B cell (primary cell): ENCODE data around the gene SPIRE1. TPM values are rescaled to one million over a fixed set of nuclear protein-coding genes. Genes with fewer than 3 reads are reported as not detected.

Source experiments
- ATAC-seq: fragments of 200-7000 bp; cut with Tn5 transposase; one replicate; pipeline ENCODE4 v1.10.0; 2021; ENCODE audit warnings: low read depth, mild to moderate bottlenecking, moderate number of reproducible peaks, moderate library complexity
- CTCF ChIA-PET: fragments of 350-600 bp; sonication (Branson Sonifier 250); formaldehyde crosslinking; loops from one replicate; lab custom pipeline; 2021; ENCODE audit warnings: antibody characterized with exemption, inconsistent platforms; lab: Charles Lee
- POLR2A ChIA-PET: fragments of 350-600 bp; sonication (Branson Sonifier 250); formaldehyde crosslinking; loops from one replicate; lab custom pipeline; 2021; ENCODE audit warnings: antibody characterized with exemption; lab: Charles Lee
- DNase-seq: peaks from one replicate; pipeline ENCODE4 v3.0.0; 2013
- H2AFZ ChIP-seq: 2 replicates; pipeline ENCODE4 v1.6.1; 2012; ENCODE audit warnings: mild to moderate bottlenecking, low read depth, low read length; ENCODE audit not compliant: insufficient read depth, poor library complexity, severe bottlenecking
- H3K27ac ChIP-seq, 2 donors: 1 replicate in 1 of 2; 2 replicates in 1 of 2; pipeline ENCODE4 v1.5.1; 2012 to 2013; ENCODE audit warnings: low read length in 2 of 2, mild to moderate bottlenecking in 2 of 2, moderate library complexity in 1 of 2
- H3K27me3 ChIP-seq, 4 experiments: fragments of 200-600 bp in 1 of 4; sonication (generic) in 1 of 4; replicated peaks in 1 of 4; 1 replicate in 2 of 4; 2 replicates in 2 of 4; pipeline versions ENCODE4 v1.6.1 to v1.7.0; 2013 to 2016; ENCODE audit warnings: low read length in 3 of 4, mild to moderate bottlenecking in 2 of 4, mixed read lengths in 1 of 4, moderate library complexity in 1 of 4; ENCODE audit not compliant: insufficient read depth in 4 of 4, control insufficient read depth in 3 of 4; ENCODE audit errors: control extremely low read depth in 1 of 4
- H3K36me3 ChIP-seq, 2 experiments: replicated peaks in 1 of 2; 1 replicate in 1 of 2; 2 replicates in 1 of 2; pipeline versions ENCODE4 v1.6.1 to v1.7.1; 2013; ENCODE audit warnings: low read length in 1 of 2; ENCODE audit not compliant: insufficient read depth in 2 of 2, control insufficient read depth in 1 of 2; ENCODE audit errors: control extremely low read depth in 1 of 2, extremely low read depth in 1 of 2
- H3K4me1 ChIP-seq, 2 donors: fragments of 200-600 bp in 1 of 2; sonication (generic) in 1 of 2; 1 replicate in 1 of 2; 2 replicates in 1 of 2; pipeline versions ENCODE4 v1.5.1 to v1.6.1; 2013 to 2017; ENCODE audit warnings: low read length in 2 of 2; ENCODE audit not compliant: control insufficient read depth in 2 of 2, insufficient read depth in 2 of 2
- H3K4me2 ChIP-seq: replicated peaks from 2 replicates; pipeline ENCODE3; 2012; ENCODE audit warnings: mild to moderate bottlenecking, low read depth, low read length; ENCODE audit not compliant: poor library complexity, severe bottlenecking
- H3K4me3 ChIP-seq, 5 experiments: fragments of 200-600 bp in 1 of 5; sonication (generic) in 1 of 5; 1 replicate in 3 of 5; 2 replicates in 2 of 5; pipeline versions ENCODE4 v1.5.1 to v1.7.0; 2011 to 2016; ENCODE audit warnings: low read length in 4 of 5, mild to moderate bottlenecking in 4 of 5, low read depth in 2 of 5, control low read depth in 1 of 5, moderate library complexity in 1 of 5; ENCODE audit not compliant: insufficient read depth in 1 of 5; ENCODE audit errors: control extremely low read depth in 1 of 5, extremely low read depth in 1 of 5
- H3K79me2 ChIP-seq: fragments of 200-600 bp; sonication (generic); one replicate; pipeline ENCODE4 v1.6.0; 2016; ENCODE audit warnings: low read length; ENCODE audit not compliant: control insufficient read depth, insufficient read depth
- H3K9ac ChIP-seq: fragments of 200-600 bp; sonication (generic); 2 replicates; pipeline ENCODE4 v1.6.1; 2017; ENCODE audit warnings: mild to moderate bottlenecking, low read length, moderate library complexity
- H3K9me3 ChIP-seq, 3 donors: one replicate each; pipeline versions ENCODE4 v1.6.1 to v1.7.1; 2013; ENCODE audit warnings: low read length in 2 of 3; ENCODE audit not compliant: control insufficient read depth in 2 of 3, insufficient read depth in 1 of 3; ENCODE audit errors: control extremely low read depth in 1 of 3
- H4K20me1 ChIP-seq: 2 replicates; pipeline ENCODE4 v1.6.0; 2012; ENCODE audit warnings: mild to moderate bottlenecking, low read length; ENCODE audit not compliant: insufficient read depth, control insufficient read depth, poor library complexity, severe bottlenecking
- H3K27ac Mint-ChIP-seq: one replicate; pipeline ENCODE4 v1.8.0; 2021; ENCODE audit warnings: mixed read lengths
- H3K27me3 Mint-ChIP-seq: one replicate; pipeline ENCODE4 v1.8.0; 2021; ENCODE audit warnings: mixed read lengths
- H3K4me1 Mint-ChIP-seq: one replicate; pipeline ENCODE4 v1.8.0; 2021; ENCODE audit warnings: mixed read lengths
- H3K4me3 Mint-ChIP-seq: one replicate; pipeline ENCODE4 v1.8.0; 2021; ENCODE audit warnings: mixed read lengths
- H3K9me3 Mint-ChIP-seq: one replicate; pipeline ENCODE4 v1.8.0; 2022; ENCODE audit warnings: mixed read lengths; ENCODE audit not compliant: insufficient read depth
- CTCF ChIP-seq: fragments of 200-600 bp; IDR thresholded peaks from one replicate; pipeline ENCODE4 v1.8.0; 2022; ENCODE audit warnings: antibody characterized with exemption, mild to moderate bottlenecking
- EZH2 ChIP-seq: IDR thresholded peaks from 2 replicates; pipeline ENCODE4 v1.6.1; 2012; ENCODE audit warnings: borderline replicate concordance, low read depth, mild to moderate bottlenecking, moderate library complexity, low read length; ENCODE audit not compliant: insufficient read depth, poor library complexity, severe bottlenecking
- WGBS: methylation state at CpG from one replicate; pipeline ENCODE4 v1.1.5; 2013; ENCODE audit warnings: missing lambda C conversion rate; ENCODE audit not compliant: insufficient coverage; 5-methylcytosine and 5-hydroxymethylcytosine counted together
- intact Hi-C: fragments of 100-400 bp; cut with micrococcal nuclease; formaldehyde crosslinking; loops from one replicate; pipeline ENCODE4 v1.10.0; 2022
- polyA plus RNA-seq: library from polyadenylated mRNA; depleted of rRNA; stranded (reverse); fragments of >200 nt; gene quantifications from 2 replicates; pipeline ENCODE4 v1.2.3, GENCODE V29; 2012
- total RNA-seq, 2 donors: library from RNA; stranded (reverse); fragments of 120-200 nt in 1 of 2; gene quantifications; 1 replicate in 1 of 2; 2 replicates in 1 of 2; pipeline versions ENCODE4 v1.2.3 to v1.2.4, GENCODE V29; 2013 to 2022

Gene SPIRE1
- total and polyA plus RNA-seq, 2 donors (not counting 1 experiment from before 2014, with no cell fraction given): 0.22 to 4.0 TPM

- WGBS: no CpG with 5 or more reads among the region's 2 CpGs
- H3K36me3 ChIP-seq: no peaks in the 10 kb centered on the region
- CTCF ChIA-PET: interaction anchor here (0.8 kb wide), 1 partner anchor 70 kb away, joined by 3 read pairs; no protein-coding TSS in a partner anchor
- no peak overlapping the region for H2AFZ ChIP-seq
- no peaks in the 10 kb centered on the region for H3K4me1 Mint-ChIP-seq
- TF ChIP-seq EZH2: no peak
- no peak for TF ChIP-seq CTCF
- no peak overlapping the region for H3K4me3 Mint-ChIP-seq
- H3K9ac ChIP-seq: no peak overlapping the region
- H3K4me3 ChIP-seq: no peak overlapping the region
- H3K27ac ChIP-seq: no peak overlapping the region
- peaks cover 0 to 2% (median 0%) of the 10 kb centered on the region in 4 experiments for H3K27me3 ChIP-seq
- no peak overlapping the region for H3K27ac Mint-ChIP-seq
- no peaks in the 10 kb centered on the region for H3K79me2 ChIP-seq
- ATAC-seq (no peak), DNase-seq (no peak)
- no peaks in the 10 kb centered on the region for H3K4me1 ChIP-seq
- no peaks in the 10 kb centered on the region for H3K9me3 ChIP-seq
- H3K9me3 Mint-ChIP-seq: no peaks in the 10 kb centered on the region
- H4K20me1 ChIP-seq: no peaks in the 10 kb centered on the region
- intact Hi-C loops: no loop called here
- H3K27me3 Mint-ChIP-seq: no peaks in the 10 kb centered on the region
- POLR2A ChIA-PET: no interaction called here
- H3K4me2 ChIP-seq: no peak overlapping the region
These were observed 195.7 kb downstream of the SPIRE1 start for GRCh38 chr18:12462242-12462641.

- H3K4me1 ChIP-seq: no peaks in the 10 kb centered on the region
- intact Hi-C loops: no loop called here
- no peak overlapping the region for H3K4me2 ChIP-seq
- CTCF ChIA-PET: no interaction called here
- no peaks in the 10 kb centered on the region for H3K36me3 ChIP-seq
- H3K4me3 ChIP-seq: no peak overlapping the region
- H3K4me3 Mint-ChIP-seq: no peak overlapping the region
- no peak overlapping the region for H3K27ac Mint-ChIP-seq
- POLR2A ChIA-PET: no interaction called here
- H3K9me3 ChIP-seq: no peaks in the 10 kb centered on the region
- H3K9me3 Mint-ChIP-seq: no peaks in the 10 kb centered on the region
- no peaks in the 10 kb centered on the region for H4K20me1 ChIP-seq
- H3K9ac ChIP-seq: no peak overlapping the region
- H3K27me3 ChIP-seq: peaks cover 0 to 2% (median 0%) of the 10 kb centered on the region in 4 experiments
- no CpG with 5 or more reads among the region's 6 CpGs for WGBS
- H3K27me3 Mint-ChIP-seq: no peaks in the 10 kb centered on the region
- no peak for TF ChIP-seq EZH2
- no peak for TF ChIP-seq CTCF
- DNase-seq: no peak
- no peak for ATAC-seq
- H3K4me1 Mint-ChIP-seq: no peaks in the 10 kb centered on the region
- no peak overlapping the region for H2AFZ ChIP-seq
- no peak overlapping the region for H3K27ac ChIP-seq
- H3K79me2 ChIP-seq: no peaks in the 10 kb centered on the region
These were observed 196.6 kb downstream of the SPIRE1 start for GRCh38 chr18:12461326-12461725.
